Smooth muscle cell (in vitro differentiated cells): ENCODE results near the gene POFUT2. TPM values are rescaled to one million over a fixed set of nuclear protein-coding genes. Genes with fewer than 3 reads are reported as not detected.

Experiments used
- DNase-seq: peaks from one replicate; lab custom pipeline; 2025; ENCODE audit not compliant: unreplicated experiment; lab: John Stamatoyannopoulos, UW
- H2AFZ ChIP-seq: fragments of 200-600 bp; sonication (generic); 2 replicates; pipeline ENCODE4 v1.6.0; 2016; ENCODE audit warnings: antibody characterized with exemption, low read depth, mild to moderate bottlenecking
- H3F3A ChIP-seq: fragments of 200-600 bp; sonication (generic); 2 replicates; pipeline ENCODE4 v1.6.0; 2017; ENCODE audit warnings: antibody characterized with exemption, low read depth
- H3K27ac ChIP-seq: fragments of 200-600 bp; sonication (generic); 2 replicates; pipeline ENCODE4 v1.5.1; 2016; ENCODE audit warnings: low read depth, mild to moderate bottlenecking
- H3K27me3 ChIP-seq: fragments of 200-600 bp; sonication (generic); 2 replicates; pipeline ENCODE4 v1.6.1; 2016; ENCODE audit warnings: low read depth, mild to moderate bottlenecking
- H3K36me3 ChIP-seq: fragments of 200-600 bp; sonication (generic); 2 replicates; pipeline ENCODE4 v1.5.1; 2016; ENCODE audit warnings: low read depth
- H3K4me1 ChIP-seq: fragments of 200-600 bp; sonication (generic); 2 replicates; pipeline ENCODE4 v1.5.1; 2016; ENCODE audit warnings: low read depth
- H3K4me2 ChIP-seq: fragments of 200-600 bp; sonication (generic); 2 replicates; pipeline ENCODE4 v1.6.0; 2016; ENCODE audit warnings: mild to moderate bottlenecking
- H3K4me3 ChIP-seq: fragments of 200-600 bp; sonication (generic); 2 replicates; pipeline ENCODE4 v1.5.1; 2016; ENCODE audit warnings: mild to moderate bottlenecking
- H3K79me2 ChIP-seq: fragments of 200-600 bp; sonication (generic); 2 replicates; pipeline ENCODE4 v1.6.0; 2016; ENCODE audit warnings: low read depth, mild to moderate bottlenecking
- H3K9ac ChIP-seq: fragments of 200-600 bp; sonication (generic); 2 replicates; pipeline ENCODE4 v1.6.0; 2016; ENCODE audit warnings: low read depth
- H3K9me3 ChIP-seq: fragments of 200-600 bp; sonication (generic); replicated peaks from 2 replicates; pipeline ENCODE4 v1.5.1; 2016; ENCODE audit warnings: low read depth
- H4K20me1 ChIP-seq: fragments of 200-600 bp; sonication (generic); 2 replicates; pipeline ENCODE4 v1.6.0; 2016; ENCODE audit warnings: low read depth
- CTCF ChIP-seq: fragments of 200-600 bp; sonication (generic); IDR thresholded peaks from 2 replicates; pipeline ENCODE4 v1.5.1; 2017; ENCODE audit warnings: borderline replicate concordance, mild to moderate bottlenecking, antibody characterized with exemption; ENCODE audit not compliant: insufficient read depth, poor library complexity, severe bottlenecking
- WGBS: methylation state at CpG from one replicate; pipeline ENCODE4 v1.1.7; 2016; ENCODE audit warnings: low lambda C conversion rate; 5-methylcytosine and 5-hydroxymethylcytosine counted together
- polyA plus RNA-seq: library from polyadenylated mRNA; unstranded; fragments of >200 nt; fragmentation: Nextera tagmentation; extraction: Ambion mirVana; gene quantifications from 2 replicates; pipeline ENCODE4 v1.2.1, GENCODE V29; 2016
- total RNA-seq: library from RNA; depleted of rRNA; stranded (reverse); fragments of >200 nt; gene quantifications from 2 replicates; pipeline ENCODE4 v1.2.3, GENCODE V29; 2014

Gene POFUT2
- total and polyA plus RNA-seq, 2 experiments from 2014 or later: 32.1 to 70.0 TPM

- H3K9ac ChIP-seq: no peak overlapping the region
- H3K79me2 ChIP-seq: peaks cover 20% of the 10 kb centered on the region
- peak overlapping the region; percentile 98 for H3K27ac ChIP-seq
- H3F3A ChIP-seq: peaks cover 31% of the 10 kb centered on the region
- no peak overlapping the region for H3K4me3 ChIP-seq
- H3K4me2 ChIP-seq: peak overlapping the region; percentile 73
- H3K36me3 ChIP-seq: no peaks in the 10 kb centered on the region
- H2AFZ ChIP-seq: no peak overlapping the region
- peaks cover 35% of the 10 kb centered on the region for H3K4me1 ChIP-seq
- no peaks in the 10 kb centered on the region for H4K20me1 ChIP-seq
- TF ChIP-seq CTCF: no peak
- no peaks in the 10 kb centered on the region for H3K27me3 ChIP-seq
- DNase-seq: no peak
- no peaks in the 10 kb centered on the region for H3K9me3 ChIP-seq
- WGBS: 94% methylated on average over 9 of the region's 9 CpGs
Observed at GRCh38 chr21:45297329-45297728, 9.6 kb upstream of the POFUT2 start.

GRCh38 chr21:45296638-45297037 is 8.9 kb upstream of the POFUT2 start:
- H4K20me1 ChIP-seq: no peaks in the 10 kb centered on the region
- 84% methylated on average over 7 of the region's 7 CpGs for WGBS
- H3F3A ChIP-seq: peaks cover 31% of the 10 kb centered on the region
- no peak overlapping the region for H2AFZ ChIP-seq
- H3K4me2 ChIP-seq: peak overlapping the region; percentile 73
- H3K79me2 ChIP-seq: peaks cover 20% of the 10 kb centered on the region
- peaks cover 35% of the 10 kb centered on the region for H3K4me1 ChIP-seq
- H3K9ac ChIP-seq: peak overlapping the region; percentile 52
- H3K4me3 ChIP-seq: no peak overlapping the region
- H3K9me3 ChIP-seq: no peaks in the 10 kb centered on the region
- H3K27me3 ChIP-seq: no peaks in the 10 kb centered on the region
- H3K27ac ChIP-seq: peak overlapping the region; percentile 98
- TF ChIP-seq CTCF: no peak
- H3K36me3 ChIP-seq: no peaks in the 10 kb centered on the region
- DNase-seq: no peak

- peaks cover 31% of the 10 kb centered on the region for H3F3A ChIP-seq
- peak overlapping the region; percentile 73 for H3K4me2 ChIP-seq
- peaks cover 20% of the 10 kb centered on the region for H3K79me2 ChIP-seq
- H3K9me3 ChIP-seq: no peaks in the 10 kb centered on the region
- H3K4me3 ChIP-seq: no peak overlapping the region
- DNase-seq: no peak
- H3K36me3 ChIP-seq: no peaks in the 10 kb centered on the region
- H2AFZ ChIP-seq: no peak overlapping the region
- peak overlapping the region; percentile 90 for H3K9ac ChIP-seq
- H4K20me1 ChIP-seq: no peaks in the 10 kb centered on the region
- no peaks in the 10 kb centered on the region for H3K27me3 ChIP-seq
- 6% methylated on average over 27 of the region's 27 CpGs for WGBS
- peak overlapping the region; percentile 98 for H3K27ac ChIP-seq
- peaks cover 33% of the 10 kb centered on the region for H3K4me1 ChIP-seq
- TF ChIP-seq CTCF: no peak
Observed at GRCh38 chr21:45295576-45296365, 8.1 kb upstream of the POFUT2 start.
